Ishikawa (cell line): ENCODE measurements around the gene STAT1.

Experiments used
- CEBPB ChIP-seq: IDR thresholded peaks from 2 replicates; pipeline ENCODE4 v1.6.1; 2012
- EP300 ChIP-seq: IDR thresholded peaks from 2 replicates; pipeline ENCODE4 v1.6.1; 2012; ENCODE audit warnings: borderline replicate concordance
- NFIC ChIP-seq: IDR thresholded peaks from 2 replicates; pipeline ENCODE4 v1.6.1; 2012
- RAD21 ChIP-seq: IDR thresholded peaks from 2 replicates; pipeline ENCODE4 v1.6.1; 2012; ENCODE audit warnings: low read depth
- TEAD4 ChIP-seq: IDR thresholded peaks from 2 replicates; pipeline ENCODE4 v1.6.1; 2012
- TF ChIP-seq, protein P1 (sequence below): IDR thresholded peaks from 2 replicates; pipeline ENCODE4 v1.6.1; 2012; ENCODE audit warnings: low read depth, mild to moderate bottlenecking

- TF ChIP-seq RAD21 (no peak), NFIC (no peak), EP300 (no peak), CEBPB (no peak), TEAD4 (no peak)
- TF ChIP-seq, protein P1, sequence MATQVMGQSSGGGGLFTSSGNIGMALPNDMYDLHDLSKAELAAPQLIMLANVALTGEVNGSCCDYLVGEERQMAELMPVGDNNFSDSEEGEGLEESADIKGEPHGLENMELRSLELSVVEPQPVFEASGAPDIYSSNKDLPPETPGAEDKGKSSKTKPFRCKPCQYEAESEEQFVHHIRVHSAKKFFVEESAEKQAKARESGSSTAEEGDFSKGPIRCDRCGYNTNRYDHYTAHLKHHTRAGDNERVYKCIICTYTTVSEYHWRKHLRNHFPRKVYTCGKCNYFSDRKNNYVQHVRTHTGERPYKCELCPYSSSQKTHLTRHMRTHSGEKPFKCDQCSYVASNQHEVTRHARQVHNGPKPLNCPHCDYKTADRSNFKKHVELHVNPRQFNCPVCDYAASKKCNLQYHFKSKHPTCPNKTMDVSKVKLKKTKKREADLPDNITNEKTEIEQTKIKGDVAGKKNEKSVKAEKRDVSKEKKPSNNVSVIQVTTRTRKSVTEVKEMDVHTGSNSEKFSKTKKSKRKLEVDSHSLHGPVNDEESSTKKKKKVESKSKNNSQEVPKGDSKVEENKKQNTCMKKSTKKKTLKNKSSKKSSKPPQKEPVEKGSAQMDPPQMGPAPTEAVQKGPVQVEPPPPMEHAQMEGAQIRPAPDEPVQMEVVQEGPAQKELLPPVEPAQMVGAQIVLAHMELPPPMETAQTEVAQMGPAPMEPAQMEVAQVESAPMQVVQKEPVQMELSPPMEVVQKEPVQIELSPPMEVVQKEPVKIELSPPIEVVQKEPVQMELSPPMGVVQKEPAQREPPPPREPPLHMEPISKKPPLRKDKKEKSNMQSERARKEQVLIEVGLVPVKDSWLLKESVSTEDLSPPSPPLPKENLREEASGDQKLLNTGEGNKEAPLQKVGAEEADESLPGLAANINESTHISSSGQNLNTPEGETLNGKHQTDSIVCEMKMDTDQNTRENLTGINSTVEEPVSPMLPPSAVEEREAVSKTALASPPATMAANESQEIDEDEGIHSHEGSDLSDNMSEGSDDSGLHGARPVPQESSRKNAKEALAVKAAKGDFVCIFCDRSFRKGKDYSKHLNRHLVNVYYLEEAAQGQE = no peak
Observed at GRCh38 chr2:191019376-191019775, 5.4 kb upstream of the STAT1 start.
